Lower leg skin (tissue), 4 donors: Measurements from ENCODE around the gene MAPK10. TPM values are rescaled to one million over a fixed set of nuclear protein-coding genes. Genes with fewer than 3 reads are reported as not detected.
"Not testable (repeated sequence)": the region's sequence is repeated elsewhere in the genome, so short reads cannot be mapped to it uniquely, and the experiment has no call there.

Experiments used
- DNase-seq, 2 donors: peaks; one replicate each; pipeline ENCODE4 v3.0.0-alpha.2; 2019; ENCODE audit warnings: low spot score in 2 of 2
- H3K4me3 ChIP-seq: fragments of 200-600 bp; sonication (generic); 2 replicates; pipeline ENCODE4 v1.5.1; 2017; ENCODE audit warnings: mild to moderate bottlenecking, low read depth; ENCODE audit not compliant: poor library complexity, severe bottlenecking
- POLR2A ChIP-seq, 2 donors: fragments of 450-650 bp; IDR thresholded peaks; one replicate each; pipeline ENCODE4 v1.6.1; 2016 to 2017; ENCODE audit warnings: antibody characterized with exemption in 2 of 2, mild to moderate bottlenecking in 1 of 2, moderate library complexity in 1 of 2
- WGBS, 2 donors: methylation state at CpG; one replicate each; pipeline ENCODE4 v1.1.5; 2018; 5-methylcytosine and 5-hydroxymethylcytosine counted together
- intact Hi-C: fragments of 100-400 bp; cut with DNase I; formaldehyde crosslinking; loops from one replicate; pipeline ENCODE4 v1.15.0; 2023; ENCODE audit warnings: low total_unique reads
- total RNA-seq, 4 donors: library from RNA; depleted of rRNA; stranded (reverse); fragments of >200 nt; gene quantifications; one replicate each; pipeline ENCODE4 v1.1.0, GENCODE V29; 2016
- TF ChIP-seq, protein P1 (sequence below), 3 donors: fragments of 450-650 bp; IDR thresholded peaks; one replicate each; pipeline ENCODE4 v1.5.1; 2016; ENCODE audit warnings: antibody characterized with exemption in 3 of 3, mild to moderate bottlenecking in 3 of 3, moderate library complexity in 2 of 3

MAPK10 gene
- total RNA-seq, 4 donors from 2014 or later = 1.7 to 3.2 (median 2.8) TPM

DNA sequence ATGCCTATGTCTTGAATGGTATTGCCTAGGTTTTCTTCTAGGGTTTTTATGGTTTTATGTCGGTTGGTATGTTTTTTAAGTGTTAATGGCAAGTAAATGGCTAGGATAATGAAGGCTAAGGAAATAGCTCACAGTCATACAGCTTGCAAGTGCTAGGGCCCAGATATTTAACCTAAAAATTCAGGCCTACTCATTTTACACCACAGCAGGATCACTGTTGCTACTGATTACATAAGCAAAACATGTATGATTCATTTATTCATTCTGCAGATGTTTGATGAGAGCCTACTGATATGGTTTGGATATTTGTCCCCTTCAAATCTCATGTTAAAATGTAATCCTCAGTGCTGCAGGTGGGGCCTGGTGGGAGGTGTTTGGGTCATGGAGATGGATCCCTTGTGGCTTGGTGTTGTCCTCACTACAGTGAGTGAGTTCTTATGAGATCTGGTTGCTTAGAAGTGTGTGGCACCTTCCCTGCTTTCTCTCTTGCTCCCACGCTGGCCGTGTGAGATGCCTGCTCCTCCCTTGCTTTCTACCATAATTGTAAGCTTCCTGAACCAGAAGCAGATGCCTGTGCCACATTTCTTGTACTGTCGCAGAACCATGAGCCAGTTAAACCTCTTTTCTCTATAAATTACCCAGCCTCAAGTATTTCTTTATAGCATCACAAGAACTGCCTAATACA lies 175.5 kb downstream of the MAPK10 start:
- H3K4me3 ChIP-seq = no peak overlapping the region
- 87 to 95% methylated on average over 4 of the region's 4 CpGs for WGBS, 2 donors
- intact Hi-C loops = no loop called here
- TF ChIP-seq, protein P1, sequence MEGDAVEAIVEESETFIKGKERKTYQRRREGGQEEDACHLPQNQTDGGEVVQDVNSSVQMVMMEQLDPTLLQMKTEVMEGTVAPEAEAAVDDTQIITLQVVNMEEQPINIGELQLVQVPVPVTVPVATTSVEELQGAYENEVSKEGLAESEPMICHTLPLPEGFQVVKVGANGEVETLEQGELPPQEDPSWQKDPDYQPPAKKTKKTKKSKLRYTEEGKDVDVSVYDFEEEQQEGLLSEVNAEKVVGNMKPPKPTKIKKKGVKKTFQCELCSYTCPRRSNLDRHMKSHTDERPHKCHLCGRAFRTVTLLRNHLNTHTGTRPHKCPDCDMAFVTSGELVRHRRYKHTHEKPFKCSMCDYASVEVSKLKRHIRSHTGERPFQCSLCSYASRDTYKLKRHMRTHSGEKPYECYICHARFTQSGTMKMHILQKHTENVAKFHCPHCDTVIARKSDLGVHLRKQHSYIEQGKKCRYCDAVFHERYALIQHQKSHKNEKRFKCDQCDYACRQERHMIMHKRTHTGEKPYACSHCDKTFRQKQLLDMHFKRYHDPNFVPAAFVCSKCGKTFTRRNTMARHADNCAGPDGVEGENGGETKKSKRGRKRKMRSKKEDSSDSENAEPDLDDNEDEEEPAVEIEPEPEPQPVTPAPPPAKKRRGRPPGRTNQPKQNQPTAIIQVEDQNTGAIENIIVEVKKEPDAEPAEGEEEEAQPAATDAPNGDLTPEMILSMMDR (IDR thresholded peaks at IDR 0.05) = no peak
- no peak for TF ChIP-seq POLR2A (IDR thresholded peaks at IDR 0.05)
- no peak for DNase-seq

DNA sequence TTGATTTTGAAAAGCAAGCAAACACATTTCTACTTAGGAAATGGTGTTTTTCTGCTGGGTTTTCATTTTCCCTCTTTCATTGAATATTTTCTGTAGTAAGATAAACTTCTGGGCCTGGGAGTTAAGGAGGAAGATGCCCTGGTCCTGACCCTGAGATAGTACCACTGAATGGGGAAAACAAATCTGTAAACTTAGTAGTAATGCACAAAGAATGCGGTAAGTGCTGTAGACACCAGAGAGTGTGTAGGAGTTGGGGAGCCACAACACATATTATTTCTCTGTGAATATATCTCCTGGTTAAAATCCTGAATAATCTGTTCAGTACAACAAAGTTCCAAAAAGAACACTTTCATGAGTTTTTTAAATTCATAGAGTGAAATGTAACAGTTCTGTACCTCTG lies 178.3 kb downstream of the MAPK10 start:
- H3K4me3 ChIP-seq = no peak overlapping the region
- WGBS, 2 donors = 95% methylated on average over 1 of the region's 1 CpG
- intact Hi-C loops = no loop called here

DNA sequence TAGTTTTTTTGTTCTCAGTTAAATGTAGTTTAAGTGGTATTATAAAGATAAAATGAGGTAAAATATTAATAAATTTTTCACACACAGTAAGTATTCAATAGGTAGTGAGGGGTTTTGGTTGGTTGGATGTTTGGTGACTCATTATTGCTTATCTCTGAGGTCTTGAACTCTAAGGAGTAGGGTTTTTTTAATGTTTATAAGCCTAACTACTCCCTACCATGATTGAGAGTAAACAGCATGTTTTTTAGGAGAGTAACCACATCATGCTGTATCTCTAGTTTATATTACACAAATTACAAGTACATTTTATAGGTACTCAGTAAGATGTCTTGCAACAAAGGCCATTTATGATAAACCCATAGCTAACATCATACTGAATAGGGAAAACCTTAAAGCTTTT lies 181.6 kb downstream of the MAPK10 start:
- no peak overlapping the region for H3K4me3 ChIP-seq
- intact Hi-C loops = no loop called here
- no peak for DNase-seq
- no peak for TF ChIP-seq POLR2A (IDR thresholded peaks at IDR 0.05)
- TF ChIP-seq, protein P1 (IDR thresholded peaks at IDR 0.05) = no peak

More for the DNA sequence above, 178.3 kb downstream of the MAPK10 start:
- no peak for DNase-seq
- no peak for TF ChIP-seq POLR2A (IDR thresholded peaks at IDR 0.05)
- TF ChIP-seq, protein P1 (IDR thresholded peaks at IDR 0.05) = no peak

DNA sequence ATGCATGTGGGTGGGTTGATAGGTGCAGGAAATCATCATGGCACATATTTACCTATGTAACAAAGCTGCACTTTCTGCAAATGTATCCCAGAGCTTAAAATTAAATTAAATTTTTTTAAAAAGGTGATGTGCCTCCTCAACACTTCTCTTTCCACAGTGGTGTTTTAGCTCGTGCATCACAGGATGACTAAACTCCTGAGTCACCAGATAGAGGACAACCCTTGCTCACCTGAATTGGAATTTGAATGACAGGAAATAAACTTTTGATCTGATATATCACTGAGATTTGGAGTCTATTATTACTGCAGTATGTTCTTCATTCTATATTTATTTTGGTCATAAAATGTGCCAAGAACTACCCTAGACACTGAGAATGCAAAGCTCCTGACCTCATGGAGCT lies 185.3 kb downstream of the MAPK10 start:
- intact Hi-C loops = no loop called here
- H3K4me3 ChIP-seq = no peak overlapping the region
- DNase-seq = no peak
- WGBS, 2 donors = 58 to 66% methylated on average over 1 of the region's 1 CpG
- TF ChIP-seq, protein P1 (IDR thresholded peaks at IDR 0.05) = no peak
- TF ChIP-seq POLR2A (IDR thresholded peaks at IDR 0.05) = no peak

DNA sequence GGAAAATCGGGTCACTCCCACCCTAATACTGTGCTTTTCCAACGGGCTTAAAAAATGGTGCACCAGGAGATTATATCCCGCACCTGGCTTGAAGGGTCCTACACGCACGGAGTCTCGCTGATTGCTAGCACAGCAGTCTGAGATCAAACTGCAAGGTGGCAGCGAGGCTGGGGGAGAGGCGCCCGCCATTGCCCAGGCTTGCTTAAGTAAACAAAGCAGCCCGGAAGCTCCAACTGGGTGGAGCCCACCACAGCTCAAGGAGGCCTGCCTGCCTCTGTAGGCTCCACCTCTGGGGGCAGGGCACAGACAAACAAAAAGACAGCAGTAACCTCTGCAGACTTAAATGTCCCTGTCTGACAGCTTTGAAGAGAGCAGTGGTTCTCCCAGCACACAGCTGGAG lies 191.5 kb downstream of the MAPK10 start:
- H3K4me3 ChIP-seq, DNase-seq, intact Hi-C loops: not testable (repeated sequence)
- 90 to 94% methylated on average over 8 to 10 of the region's 10 CpGs for WGBS, 2 donors

DNA sequence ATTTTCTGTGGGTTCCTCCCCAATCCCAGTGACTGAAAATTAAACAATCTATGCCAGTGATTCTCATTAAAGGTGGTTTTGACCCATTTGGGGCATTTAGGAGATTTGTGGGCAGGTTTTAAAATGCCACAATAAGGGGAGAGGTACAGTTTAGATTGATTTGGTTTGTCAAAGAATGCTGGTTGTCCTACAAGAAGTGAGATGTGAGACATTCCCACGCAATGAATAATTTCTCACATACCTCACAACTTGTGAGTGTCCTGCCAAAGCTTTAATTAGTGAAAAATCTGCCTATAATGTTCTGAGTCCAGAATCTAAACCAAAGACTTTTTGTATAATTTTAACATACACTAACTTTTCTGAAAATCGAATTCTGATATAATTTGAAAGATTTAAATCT lies 199.4 kb downstream of the MAPK10 start:
- 82 to 86% methylated on average over 2 of the region's 2 CpGs for WGBS, 2 donors
- H3K4me3 ChIP-seq = no peak overlapping the region
- no peak for TF ChIP-seq POLR2A (IDR thresholded peaks at IDR 0.05)
- TF ChIP-seq, protein P1 (IDR thresholded peaks at IDR 0.05) = no peak
- no peak for DNase-seq
- intact Hi-C loops = no loop called here
